ENCODE measurements around the gene DNMT3L.
"Not testable (repeated sequence)": the region's sequence is repeated elsewhere in the genome, so short reads cannot be mapped to it uniquely, and the experiment has no call there.

GRCh38 chr21:44220674-44221073 lies 41.0 kb downstream of the DNMT3L start:
- TF ChIP-seq CTCF, POLR2A (IDR thresholded peaks at IDR 0.05): not testable (repeated sequence)
